Upper lobe of left lung (tissue), 6 donors: ENCODE results near the gene OPRL1. TPM values are rescaled to one million over a fixed set of nuclear protein-coding genes. Genes with fewer than 3 reads are reported as not detected.

Source experiments
- ATAC-seq, 2 donors: fragments of 200-7000 bp; cut with Tn5 transposase; one replicate each; pipeline ENCODE4 v1.9.1; 2022; ENCODE audit warnings: mild to moderate bottlenecking in 2 of 2, moderate library complexity in 2 of 2; ENCODE audit not compliant: low FRiP score in 2 of 2
- DNase-seq, 2 donors: peaks; one replicate each; pipeline ENCODE4 v3.0.0-alpha.2; 2019 to 2020
- H3K27ac ChIP-seq, 4 donors: fragments of 200-600 bp; sonication (generic); one replicate each; pipeline ENCODE4 v1.5.1; 2016 to 2019
- H3K27me3 ChIP-seq, 4 donors: fragments of 200-600 bp; sonication (generic); one replicate each; pipeline ENCODE4 v1.5.1; 2017 to 2019
- H3K36me3 ChIP-seq, 4 donors: fragments of 200-600 bp; sonication (generic); one replicate each; pipeline ENCODE4 v1.5.1; 2016 to 2019
- H3K4me1 ChIP-seq, 4 donors: fragments of 200-600 bp; sonication (generic); one replicate each; pipeline ENCODE4 v1.5.1; 2018 to 2019
- H3K4me3 ChIP-seq, 4 donors: fragments of 200-600 bp; sonication (generic); one replicate each; pipeline ENCODE4 v1.5.1; 2017 to 2019; ENCODE audit warnings: mild to moderate bottlenecking in 2 of 4, moderate library complexity in 1 of 4
- H3K9me3 ChIP-seq, 4 donors: fragments of 200-600 bp; sonication (generic); one replicate each; pipeline ENCODE4 v1.5.1; 2018 to 2019
- EP300 ChIP-seq, 4 donors: sonication (generic); formaldehyde crosslinking; IDR thresholded peaks; one replicate each; pipeline ENCODE4 v1.5.1; 2017; ENCODE audit warnings: antibody characterized with exemption in 4 of 4, control low read depth in 2 of 4
- POLR2A ChIP-seq, 4 donors: fragments of 450-650 bp; IDR thresholded peaks; one replicate each; pipeline ENCODE4 v1.5.1; 2016 to 2017; ENCODE audit warnings: antibody characterized with exemption in 4 of 4, mild to moderate bottlenecking in 2 of 4
- POLR2AphosphoS5 ChIP-seq, 2 donors: sonication (generic); formaldehyde crosslinking; IDR thresholded peaks; one replicate each; pipeline ENCODE4 v1.5.1; 2017; ENCODE audit warnings: antibody characterized with exemption in 2 of 2
- WGBS, 2 donors: methylation state at CpG; one replicate each; pipeline ENCODE4 v1.1.5; 2017 to 2018; 5-methylcytosine and 5-hydroxymethylcytosine counted together
- total RNA-seq, 6 donors: library from RNA; depleted of rRNA in 4 of 6; stranded (reverse); fragments of >200 nt in 4 of 6; gene quantifications; one replicate each; pipeline versions ENCODE4 v1.1.0 to v1.2.1, GENCODE V29; 2016 to 2021
- TF ChIP-seq, protein P1 (sequence below), 6 experiments: fragments of 450-650 bp in 4 of 6; fragments of 200-600 bp in 2 of 6; sonication (generic) in 2 of 6; IDR thresholded peaks; one replicate each; pipeline ENCODE4 v1.5.1; 2016 to 2019; ENCODE audit warnings: antibody characterized with exemption in 6 of 6
- donor health status: DM: no; HTN: no; CAD: no; lungs with moderate emphysema.
- donor health status: DM: no; HTN: yes; CAD: no; lungs with severe emphysema.

OPRL1 gene
- total RNA-seq, 6 donors from 2014 or later: 1.7 to 3.1 (median 2.6) TPM

DNA sequence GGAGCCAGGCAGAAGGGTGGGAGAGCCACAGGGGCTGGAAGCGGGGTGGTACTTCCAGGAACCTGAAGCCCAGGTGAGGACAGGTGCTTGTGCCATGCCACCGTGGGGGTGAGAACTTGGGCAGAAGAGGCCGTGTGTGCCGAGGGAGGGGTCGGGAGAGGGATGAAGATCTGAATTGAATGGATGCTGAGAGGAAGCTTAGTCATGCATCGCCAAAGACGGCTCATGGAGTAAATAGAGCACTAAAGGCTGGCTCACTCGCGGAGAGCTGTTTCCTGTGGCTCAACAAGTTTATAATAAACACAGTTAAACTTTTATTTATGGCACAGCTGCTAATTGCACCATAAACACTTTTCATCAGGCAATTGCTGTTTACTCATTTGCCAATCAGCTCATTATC lies 62.7 kb downstream of the OPRL1 start:
- Histone ChIP-seq H3K36me3 (no peaks in the 10 kb centered on the region), H3K4me3 (no peak overlapping the region), H3K4me1 (no peaks in the 10 kb centered on the region), H3K9me3 (peaks cover 0 to 11% (median 0%) of the 10 kb centered on the region in 4 donors), H3K27me3 (no peaks in the 10 kb centered on the region), H3K27ac (no peak overlapping the region)
- 28 to 32% methylated on average over 9 of the region's 9 CpGs for WGBS, 2 donors
- ATAC-seq: no peak
- peak in 1 of 2 donors; percentile 13 for DNase-seq
- no peak for TF ChIP-seq POLR2AphosphoS5 (IDR thresholded peaks at IDR 0.05)
- TF ChIP-seq, protein P1, sequence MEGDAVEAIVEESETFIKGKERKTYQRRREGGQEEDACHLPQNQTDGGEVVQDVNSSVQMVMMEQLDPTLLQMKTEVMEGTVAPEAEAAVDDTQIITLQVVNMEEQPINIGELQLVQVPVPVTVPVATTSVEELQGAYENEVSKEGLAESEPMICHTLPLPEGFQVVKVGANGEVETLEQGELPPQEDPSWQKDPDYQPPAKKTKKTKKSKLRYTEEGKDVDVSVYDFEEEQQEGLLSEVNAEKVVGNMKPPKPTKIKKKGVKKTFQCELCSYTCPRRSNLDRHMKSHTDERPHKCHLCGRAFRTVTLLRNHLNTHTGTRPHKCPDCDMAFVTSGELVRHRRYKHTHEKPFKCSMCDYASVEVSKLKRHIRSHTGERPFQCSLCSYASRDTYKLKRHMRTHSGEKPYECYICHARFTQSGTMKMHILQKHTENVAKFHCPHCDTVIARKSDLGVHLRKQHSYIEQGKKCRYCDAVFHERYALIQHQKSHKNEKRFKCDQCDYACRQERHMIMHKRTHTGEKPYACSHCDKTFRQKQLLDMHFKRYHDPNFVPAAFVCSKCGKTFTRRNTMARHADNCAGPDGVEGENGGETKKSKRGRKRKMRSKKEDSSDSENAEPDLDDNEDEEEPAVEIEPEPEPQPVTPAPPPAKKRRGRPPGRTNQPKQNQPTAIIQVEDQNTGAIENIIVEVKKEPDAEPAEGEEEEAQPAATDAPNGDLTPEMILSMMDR (IDR thresholded peaks at IDR 0.05): no peak
- TF ChIP-seq EP300 (IDR thresholded peaks at IDR 0.05): no peak
- no peak for TF ChIP-seq POLR2A (IDR thresholded peaks at IDR 0.05)

DNA sequence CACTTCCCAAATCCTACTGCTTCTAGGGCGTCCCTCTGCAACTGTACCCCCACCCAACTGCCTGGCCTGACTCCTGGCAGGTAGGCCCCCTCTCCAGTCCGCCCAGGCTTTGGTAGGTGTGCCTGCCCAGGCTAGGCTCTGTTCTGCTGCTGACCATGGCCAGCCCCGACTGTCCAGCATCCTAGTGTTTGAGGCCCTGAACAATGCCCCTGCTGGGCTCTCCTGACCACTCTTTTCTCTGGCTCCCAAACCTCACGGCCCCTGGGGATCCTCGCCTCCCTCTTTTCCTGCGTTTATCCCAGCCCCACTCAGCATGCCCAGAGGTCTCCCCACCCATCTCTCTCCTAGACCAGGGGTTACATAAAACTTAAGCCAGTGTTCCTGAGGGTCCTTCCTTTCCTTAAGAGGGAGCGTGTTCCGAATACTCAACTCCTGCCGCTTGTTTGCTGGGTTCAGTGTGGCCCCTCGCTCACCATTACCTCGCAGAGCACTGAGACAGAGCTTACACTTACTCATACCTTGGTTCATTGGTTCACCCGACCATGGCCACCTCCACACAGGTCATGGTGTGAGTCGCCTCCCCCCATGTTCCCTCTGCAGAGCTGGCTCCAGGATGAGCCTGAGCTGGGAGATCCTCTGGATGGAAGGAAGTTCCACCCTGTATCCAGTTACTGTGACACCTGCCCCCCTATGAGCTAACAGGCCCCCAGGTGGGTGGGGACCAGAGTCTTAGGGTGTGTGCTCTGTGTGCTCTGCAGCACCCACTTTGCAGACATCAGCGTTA lies 63.3 kb downstream of the OPRL1 start:
- WGBS, 2 donors: 75 to 80% methylated on average over 14 of the region's 14 CpGs
- Histone ChIP-seq H3K4me3 (no peak overlapping the region), H3K27me3 (no peaks in the 10 kb centered on the region), H3K4me1 (no peaks in the 10 kb centered on the region), H3K9me3 (peaks cover 0 to 11% (median 0%) of the 10 kb centered on the region in 4 donors), H3K36me3 (no peaks in the 10 kb centered on the region), H3K27ac (no peak overlapping the region)
- ATAC-seq (peak in 1 of 2 donors; percentile 14), DNase-seq (peak in 1 of 2 donors; percentile 8)
- TF ChIP-seq EP300 (IDR thresholded peaks at IDR 0.05): no peak

DNA sequence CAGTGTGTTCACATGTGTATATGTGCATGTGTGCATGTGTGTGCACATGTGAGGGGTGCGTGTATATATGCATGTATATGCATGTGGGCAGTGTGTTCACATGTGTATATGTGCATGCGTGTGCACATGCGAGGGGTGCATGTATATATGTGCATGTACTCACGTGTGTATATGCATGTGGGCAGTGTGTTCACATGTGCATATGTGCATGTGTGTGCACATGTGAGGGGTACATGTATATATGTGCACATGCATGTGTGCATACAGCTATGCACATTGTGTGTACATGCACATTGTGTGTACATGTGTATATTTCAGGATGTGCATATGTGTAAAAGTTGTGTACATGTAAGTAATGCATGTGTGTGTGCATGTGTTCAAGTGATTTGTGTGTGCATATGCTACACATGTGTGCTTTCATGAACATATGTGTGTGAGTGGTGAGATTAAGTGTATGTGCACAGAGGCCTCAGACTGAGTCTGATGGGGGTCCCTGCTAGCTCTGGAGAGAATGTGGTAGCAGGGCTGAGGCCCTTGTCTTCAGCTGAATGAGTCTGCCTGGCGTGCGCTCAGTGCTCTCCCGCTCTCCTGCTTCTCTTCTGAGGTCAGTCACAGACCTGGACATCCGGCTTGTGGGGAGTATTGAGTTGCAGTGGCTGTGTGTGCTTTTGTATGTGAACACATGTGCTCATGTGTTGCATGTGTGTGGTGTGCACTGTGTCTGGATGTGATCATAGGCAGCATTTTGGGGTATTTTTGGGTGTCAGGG lies 64.4 kb downstream of the OPRL1 start:
- WGBS, 2 donors: 78 to 89% methylated on average over 8 of the region's 8 CpGs
- ATAC-seq: no peak

DNA sequence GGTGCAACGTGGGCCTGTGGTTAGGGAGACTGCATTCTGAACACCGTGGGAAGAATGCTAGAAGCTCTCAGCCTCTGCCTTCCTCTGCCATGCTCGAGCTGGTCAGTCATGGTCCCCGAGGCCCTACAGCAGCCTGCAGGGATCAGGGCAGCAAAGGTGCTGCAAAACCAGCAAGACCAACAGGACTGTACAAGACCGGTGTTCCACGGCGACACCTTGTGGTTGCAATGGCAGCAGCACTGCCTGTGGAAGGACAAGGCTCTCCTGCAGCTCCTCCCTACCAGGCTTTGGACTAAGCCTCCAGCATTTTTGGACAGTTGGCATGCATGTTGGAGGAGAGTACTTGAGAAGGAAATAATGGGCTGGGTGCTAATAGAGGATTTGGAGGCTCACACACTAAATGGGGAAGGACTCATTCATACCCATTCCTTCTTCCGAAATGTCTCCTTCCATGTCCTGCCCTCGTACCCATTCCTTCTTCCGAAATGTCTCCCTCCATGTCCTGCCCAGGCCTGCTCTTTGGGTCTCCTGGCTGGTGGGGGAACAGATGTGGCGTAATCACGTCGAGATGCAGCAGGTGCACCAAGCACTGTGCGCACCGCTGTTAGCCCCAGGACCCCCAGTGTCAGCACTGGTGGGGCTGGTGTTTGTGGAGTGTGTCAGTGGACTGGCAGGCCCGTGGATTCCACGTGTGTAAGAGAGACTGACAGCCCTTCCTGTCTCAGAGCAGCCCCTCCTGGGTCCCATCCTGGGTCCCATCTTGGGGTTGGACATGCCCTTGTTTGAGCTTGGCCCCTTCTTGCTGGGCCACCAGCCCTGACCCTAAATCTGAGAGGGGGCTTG lies 65.8 kb downstream of the OPRL1 start:
- Histone ChIP-seq H3K36me3 (no peaks in the 10 kb centered on the region), H3K4me1 (no peaks in the 10 kb centered on the region), H3K27me3 (no peaks in the 10 kb centered on the region), H3K9me3 (peaks cover 0 to 11% (median 0%) of the 10 kb centered on the region in 4 donors), H3K4me3 (no peak overlapping the region), H3K27ac (no peak overlapping the region)
- TF ChIP-seq, protein P1 (IDR thresholded peaks at IDR 0.05): no peak
- TF ChIP-seq POLR2A (IDR thresholded peaks at IDR 0.05): no peak
- TF ChIP-seq EP300 (IDR thresholded peaks at IDR 0.05): no peak
- no peak for TF ChIP-seq POLR2AphosphoS5 (IDR thresholded peaks at IDR 0.05)
- DNase-seq (peak in 1 of 2 donors; percentile 9), ATAC-seq (no peak)
- 88 to 89% methylated on average over 15 to 17 of the region's 17 CpGs for WGBS, 2 donors

More for the DNA sequence above, 64.4 kb downstream of the OPRL1 start:
- H3K27me3 ChIP-seq: no peaks in the 10 kb centered on the region
- no peak overlapping the region for H3K27ac ChIP-seq
- peaks cover 0 to 11% (median 0%) of the 10 kb centered on the region in 4 donors for H3K9me3 ChIP-seq
- H3K4me1 ChIP-seq: no peaks in the 10 kb centered on the region
- H3K36me3 ChIP-seq: no peaks in the 10 kb centered on the region
- H3K4me3 ChIP-seq: no peak overlapping the region
- TF ChIP-seq, protein P1 (IDR thresholded peaks at IDR 0.05): no peak
- TF ChIP-seq POLR2AphosphoS5 (IDR thresholded peaks at IDR 0.05) (no peak), EP300 (IDR thresholded peaks at IDR 0.05) (no peak), POLR2A (IDR thresholded peaks at IDR 0.05) (no peak)
- DNase-seq: peak in 1 of 2 donors; percentile 14
